Measurements from ENCODE around the gene NAXE.

Gene NAXE

DNA sequence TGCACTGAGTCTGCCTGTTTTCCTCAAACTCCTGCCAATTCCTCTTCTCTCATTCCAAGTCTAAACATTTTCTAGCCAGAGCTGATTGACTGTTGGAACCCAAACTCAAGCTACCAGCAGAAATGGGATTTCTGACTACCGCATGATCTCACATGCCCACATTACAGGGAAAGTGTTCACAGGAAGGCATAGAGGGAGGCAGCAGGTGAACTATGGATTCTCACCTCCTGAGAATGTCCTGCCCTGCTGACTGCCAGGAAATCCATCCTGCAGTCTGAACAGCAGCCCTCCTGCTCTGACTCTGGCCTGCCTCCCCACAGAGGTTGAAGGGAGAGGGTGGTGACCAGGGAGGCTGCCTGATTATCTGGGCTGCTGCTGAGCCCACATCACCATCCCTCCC, 41.7 kb upstream of the NAXE start:
- no peaks in the 10 kb centered on the region for H3F3A ChIP-seq (ENCODE audit: control insufficient read depth, insufficient read depth)
- H3K36me3 ChIP-seq (ENCODE audit: control insufficient read depth, low read length) = peaks cover 31% of the 10 kb centered on the region
- no peaks in the 10 kb centered on the region for H4K20me1 ChIP-seq (ENCODE audit: control insufficient read depth, insufficient read depth, low read depth, low read length)
- no peak overlapping the region for H3K27ac ChIP-seq (ENCODE audit: low read depth, low read length)
- H3K79me2 ChIP-seq (ENCODE audit: control insufficient read depth, low read length) = no peaks in the 10 kb centered on the region
- no peak overlapping the region for H3K4me2 ChIP-seq (ENCODE audit: low read length)
- H3K9me2 ChIP-seq (replicated peaks; ENCODE audit: control insufficient read depth, low read length) = no peaks in the 10 kb centered on the region
- peaks cover 51% of the 10 kb centered on the region for H3K4me1 ChIP-seq (ENCODE audit: control insufficient read depth, low read length)
- H3K9me3 ChIP-seq (ENCODE audit: control insufficient read depth, insufficient read depth, low read length) = no peaks in the 10 kb centered on the region
- H3K4me3 ChIP-seq (ENCODE audit: low read length) = no peak overlapping the region
- TF ChIP-seq, protein P1, sequence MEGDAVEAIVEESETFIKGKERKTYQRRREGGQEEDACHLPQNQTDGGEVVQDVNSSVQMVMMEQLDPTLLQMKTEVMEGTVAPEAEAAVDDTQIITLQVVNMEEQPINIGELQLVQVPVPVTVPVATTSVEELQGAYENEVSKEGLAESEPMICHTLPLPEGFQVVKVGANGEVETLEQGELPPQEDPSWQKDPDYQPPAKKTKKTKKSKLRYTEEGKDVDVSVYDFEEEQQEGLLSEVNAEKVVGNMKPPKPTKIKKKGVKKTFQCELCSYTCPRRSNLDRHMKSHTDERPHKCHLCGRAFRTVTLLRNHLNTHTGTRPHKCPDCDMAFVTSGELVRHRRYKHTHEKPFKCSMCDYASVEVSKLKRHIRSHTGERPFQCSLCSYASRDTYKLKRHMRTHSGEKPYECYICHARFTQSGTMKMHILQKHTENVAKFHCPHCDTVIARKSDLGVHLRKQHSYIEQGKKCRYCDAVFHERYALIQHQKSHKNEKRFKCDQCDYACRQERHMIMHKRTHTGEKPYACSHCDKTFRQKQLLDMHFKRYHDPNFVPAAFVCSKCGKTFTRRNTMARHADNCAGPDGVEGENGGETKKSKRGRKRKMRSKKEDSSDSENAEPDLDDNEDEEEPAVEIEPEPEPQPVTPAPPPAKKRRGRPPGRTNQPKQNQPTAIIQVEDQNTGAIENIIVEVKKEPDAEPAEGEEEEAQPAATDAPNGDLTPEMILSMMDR (IDR thresholded peaks at IDR 0.05; ENCODE audit: low read depth, low read length, poor library complexity, severe bottlenecking) = no peak
- no peak for TF ChIP-seq EZH2phosphoT487 (IDR thresholded peaks at IDR 0.05; ENCODE audit: borderline replicate concordance, low read length)
- no peaks in the 10 kb centered on the region for H3K27me3 ChIP-seq (ENCODE audit: control insufficient read depth, low read length)

DNA sequence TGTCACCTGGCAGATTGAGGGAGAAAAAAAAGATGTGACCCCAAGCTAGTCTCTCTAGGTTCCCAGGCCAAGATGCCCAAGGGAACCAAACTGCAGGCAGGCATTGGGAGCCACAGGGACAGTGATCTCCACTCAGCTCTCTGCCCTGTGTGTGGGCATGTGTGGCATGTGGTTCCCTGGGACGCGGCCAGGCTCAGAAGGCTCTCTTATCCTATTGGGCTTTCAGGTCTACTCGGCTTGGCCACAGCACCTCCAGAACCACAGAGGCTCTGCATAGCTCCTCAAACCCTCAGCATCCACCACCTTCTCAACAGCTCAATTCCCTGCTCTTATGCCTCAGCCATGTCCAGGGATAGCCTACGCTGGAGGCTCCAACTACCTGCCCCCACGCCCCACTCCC, 41.2 kb upstream of the NAXE start:
- Histone ChIP-seq H3K4me1 (ENCODE audit: control insufficient read depth, low read length) (peaks cover 51% of the 10 kb centered on the region), H4K20me1 (ENCODE audit: control insufficient read depth, insufficient read depth, low read depth, low read length) (no peaks in the 10 kb centered on the region), H3K79me2 (ENCODE audit: control insufficient read depth, low read length) (no peaks in the 10 kb centered on the region), H3K4me3 (ENCODE audit: low read length) (no peak overlapping the region), H3K27ac (ENCODE audit: low read depth, low read length) (no peak overlapping the region), H3K36me3 (ENCODE audit: control insufficient read depth, low read length) (peaks cover 31% of the 10 kb centered on the region), H3K9me3 (ENCODE audit: control insufficient read depth, insufficient read depth, low read length) (no peaks in the 10 kb centered on the region), H3K27me3 (ENCODE audit: control insufficient read depth, low read length) (no peaks in the 10 kb centered on the region), H3K4me2 (ENCODE audit: low read length) (no peak overlapping the region), H3F3A (ENCODE audit: control insufficient read depth, insufficient read depth) (no peaks in the 10 kb centered on the region), H3K9me2 (replicated peaks; ENCODE audit: control insufficient read depth, low read length) (no peaks in the 10 kb centered on the region)
- no peak for TF ChIP-seq EZH2phosphoT487 (IDR thresholded peaks at IDR 0.05; ENCODE audit: borderline replicate concordance, low read length)
- TF ChIP-seq, protein P1 (IDR thresholded peaks at IDR 0.05; ENCODE audit: low read depth, low read length, poor library complexity, severe bottlenecking) = no peak

DNA sequence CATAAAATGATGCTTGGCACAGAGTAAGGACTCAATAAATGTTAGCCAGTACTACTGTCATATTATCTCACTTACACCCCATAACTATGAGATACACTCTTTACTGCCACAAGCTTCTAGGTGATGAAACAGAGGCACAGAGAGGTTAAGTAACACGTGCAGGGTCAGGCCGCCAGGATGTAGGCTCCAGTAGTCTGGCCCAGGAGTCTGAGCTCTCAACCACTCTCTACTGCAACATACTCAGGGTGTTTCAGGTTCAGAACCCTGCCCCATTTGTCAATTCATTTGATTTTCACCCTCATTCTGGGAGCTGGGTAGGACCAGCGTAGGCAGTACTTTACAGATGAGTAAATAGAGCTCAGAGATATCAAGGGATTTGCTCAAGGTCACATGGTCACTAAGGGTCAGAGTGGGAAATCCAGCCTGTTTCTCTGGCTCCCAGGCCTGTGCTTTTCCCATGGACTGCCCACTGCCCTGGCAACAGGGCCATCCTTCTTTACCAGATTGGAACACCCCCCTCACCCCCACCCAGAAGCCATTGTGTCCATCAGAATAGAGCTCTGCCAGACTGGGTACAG, 40.4 kb upstream of the NAXE start:
- no peaks in the 10 kb centered on the region for H4K20me1 ChIP-seq (ENCODE audit: control insufficient read depth, insufficient read depth, low read depth, low read length)
- peaks cover 38% of the 10 kb centered on the region for H3K36me3 ChIP-seq (ENCODE audit: control insufficient read depth, low read length)
- TF ChIP-seq, protein P1 (IDR thresholded peaks at IDR 0.05; ENCODE audit: low read depth, low read length, poor library complexity, severe bottlenecking) = no peak
- TF ChIP-seq EZH2phosphoT487 (IDR thresholded peaks at IDR 0.05; ENCODE audit: borderline replicate concordance, low read length) = no peak
- peak overlapping the region; percentile 48 for H3K4me2 ChIP-seq (ENCODE audit: low read length)
- no peaks in the 10 kb centered on the region for H3K9me2 ChIP-seq (replicated peaks; ENCODE audit: control insufficient read depth, low read length)
- no peaks in the 10 kb centered on the region for H3F3A ChIP-seq (ENCODE audit: control insufficient read depth, insufficient read depth)
- H3K4me3 ChIP-seq (ENCODE audit: low read length) = peak overlapping the region; percentile 34
- H3K9me3 ChIP-seq (ENCODE audit: control insufficient read depth, insufficient read depth, low read length) = no peaks in the 10 kb centered on the region
- no peaks in the 10 kb centered on the region for H3K27me3 ChIP-seq (ENCODE audit: control insufficient read depth, low read length)
- peaks cover 51% of the 10 kb centered on the region for H3K4me1 ChIP-seq (ENCODE audit: control insufficient read depth, low read length)
- peak overlapping the region; percentile 50 for H3K27ac ChIP-seq (ENCODE audit: low read depth, low read length)
- H3K79me2 ChIP-seq (ENCODE audit: control insufficient read depth, low read length) = no peaks in the 10 kb centered on the region

All from DOHH2 (cell line).